Left forelimb (tissue), 1 donor: Measurements from ENCODE around the gene SFXN5.
"Not testable (repeated sequence)": the region's sequence is repeated elsewhere in the genome, so short reads cannot be mapped to it uniquely, and the experiment has no call there.

Source experiments
- DNase-seq: peaks from one replicate; pipeline ENCODE4 v3.0.0-alpha.2; 2018; ENCODE audit warnings: low spot score

SFXN5 gene

GRCh38 chr2:72921088-72921851, 150.2 kb downstream of the SFXN5 start:
- DNase-seq = peak; percentile 56

- DNase-seq = peak; percentile 74
These were observed 151.0 kb downstream of the SFXN5 start for GRCh38 chr2:72920318-72921087.

GRCh38 chr2:72919414-72920317, 151.8 kb downstream of the SFXN5 start:
- peak; percentile 64 for DNase-seq

GRCh38 chr2:72917877-72918553, 153.5 kb downstream of the SFXN5 start:
- peak; percentile 61 for DNase-seq

GRCh38 chr2:72917138-72917876, 154.2 kb downstream of the SFXN5 start, which contains the start of gene EMX1:
Gene EMX1 (plus strand): TSS chr2:72917519. CDS start chr2:72917853, 334 bp downstream.
- DNase-seq = peak; percentile 65

GRCh38 chr2:72916743-72917137, 154.8 kb downstream of the SFXN5 start:
- DNase-seq = no peak

GRCh38 chr2:72915907-72916742, 155.4 kb downstream of the SFXN5 start:
- peak; percentile 64 for DNase-seq

- peak; percentile 63 for DNase-seq
These were observed 156.1 kb downstream of the SFXN5 start for GRCh38 chr2:72915320-72915906.

GRCh38 chr2:72914589-72915319, 156.8 kb downstream of the SFXN5 start:
- peak; percentile 60 for DNase-seq

GRCh38 chr2:72914206-72914559, 157.3 kb downstream of the SFXN5 start:
- DNase-seq = peak; percentile 52

GRCh38 chr2:72913486-72914205, 157.9 kb downstream of the SFXN5 start:
- DNase-seq = peak; percentile 14

- DNase-seq = no peak
These were observed 160.3 kb downstream of the SFXN5 start for GRCh38 chr2:72911256-72911655.

- DNase-seq = no peak
These were observed 162.8 kb downstream of the SFXN5 start for GRCh38 chr2:72908741-72909140.

GRCh38 chr2:72907369-72907768, 164.1 kb downstream of the SFXN5 start:
- DNase-seq = not testable (repeated sequence)

GRCh38 chr2:72901426-72901825, 170.1 kb downstream of the SFXN5 start:
- DNase-seq = no peak

GRCh38 chr2:72900191-72900825, 171.2 kb downstream of the SFXN5 start:
- no peak for DNase-seq

- DNase-seq = no peak
These were observed 173.0 kb downstream of the SFXN5 start for GRCh38 chr2:72898585-72898906.
